ENCODE results near the gene OR51V1.
"Not testable (repeated sequence)": the region's sequence is repeated elsewhere in the genome, so short reads cannot be mapped to it uniquely, and the experiment has no call there.

Gene OR51V1

DNA sequence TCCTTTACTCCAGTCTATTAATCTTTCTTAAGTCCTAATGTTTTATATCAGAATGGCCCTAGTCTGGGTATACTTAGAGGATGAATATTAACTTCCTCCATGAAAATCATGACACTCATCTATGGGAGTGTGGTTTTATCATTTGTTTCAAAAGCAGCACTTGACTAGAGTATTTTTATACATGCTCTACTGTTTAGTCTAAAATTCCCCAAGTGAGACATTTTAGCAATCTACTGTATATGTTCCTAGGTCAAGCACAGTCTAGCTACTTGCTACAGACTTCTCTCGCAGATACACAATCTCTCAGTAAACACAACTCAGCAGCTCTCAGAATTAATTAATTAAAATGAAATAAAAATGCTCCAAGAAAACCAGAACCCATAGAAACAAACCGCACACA is 29.3 kb upstream of the OR51V1 start:
- DNase-seq, result no peak

DNA sequence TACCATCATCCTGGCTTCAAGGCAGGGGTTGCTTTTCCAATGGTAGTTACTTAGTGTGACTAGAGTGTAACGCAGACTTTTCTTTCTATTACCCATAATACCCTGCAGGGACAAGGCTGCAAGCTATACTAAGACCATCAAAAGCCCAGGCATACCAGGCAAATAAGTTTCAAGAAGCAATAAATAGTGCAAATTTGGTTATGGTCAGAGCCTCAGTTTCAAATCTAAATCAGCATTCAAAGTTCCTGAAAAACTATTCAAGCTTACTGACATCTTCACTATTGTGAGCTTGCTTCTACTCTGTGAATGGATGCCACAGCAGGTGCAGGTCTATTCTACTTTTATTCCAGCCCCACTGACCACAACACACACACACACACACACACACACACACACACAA is 28.9 kb upstream of the OR51V1 start:
- DNase-seq, result no peak

DNA sequence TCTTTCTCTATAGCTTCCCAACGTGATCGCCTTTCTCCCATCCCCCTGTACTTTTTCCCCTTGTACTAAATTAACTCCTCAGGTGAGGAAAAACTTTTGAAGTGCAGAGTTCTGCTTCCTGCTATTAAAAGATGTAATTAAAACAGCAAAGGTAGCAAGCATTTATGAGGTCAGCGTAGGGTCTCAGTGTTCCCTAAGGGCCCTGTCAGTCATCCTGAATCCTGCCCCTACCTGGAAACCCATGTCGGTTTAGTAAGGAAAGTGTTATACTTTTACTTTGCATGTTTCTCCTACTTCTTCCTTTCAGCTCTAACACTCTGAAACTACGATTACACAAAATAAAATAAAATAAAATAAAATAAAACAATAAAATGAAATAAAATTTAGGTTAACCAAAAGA is 27.6 kb upstream of the OR51V1 start:
- DNase-seq, result no peak

DNA sequence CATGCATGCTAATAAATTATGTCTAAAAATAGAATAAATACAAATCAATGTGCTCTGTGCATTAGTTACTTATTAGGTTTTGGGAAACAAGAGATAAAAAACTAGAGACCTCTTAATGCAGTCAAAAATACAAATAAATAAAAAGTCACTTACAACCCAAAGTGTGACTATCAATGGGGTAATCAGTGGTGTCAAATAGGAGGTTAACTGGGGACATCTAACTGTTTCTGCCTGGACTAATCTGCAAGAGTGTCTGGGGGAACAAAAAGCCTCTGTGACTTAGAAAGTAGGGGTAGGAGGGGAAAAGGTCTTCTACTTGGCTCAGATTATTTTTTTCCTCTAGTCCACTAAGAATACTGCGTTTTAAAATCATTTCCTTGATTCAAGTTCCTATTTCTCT is 27.2 kb upstream of the OR51V1 start:
- DNase-seq, result no peak

DNA sequence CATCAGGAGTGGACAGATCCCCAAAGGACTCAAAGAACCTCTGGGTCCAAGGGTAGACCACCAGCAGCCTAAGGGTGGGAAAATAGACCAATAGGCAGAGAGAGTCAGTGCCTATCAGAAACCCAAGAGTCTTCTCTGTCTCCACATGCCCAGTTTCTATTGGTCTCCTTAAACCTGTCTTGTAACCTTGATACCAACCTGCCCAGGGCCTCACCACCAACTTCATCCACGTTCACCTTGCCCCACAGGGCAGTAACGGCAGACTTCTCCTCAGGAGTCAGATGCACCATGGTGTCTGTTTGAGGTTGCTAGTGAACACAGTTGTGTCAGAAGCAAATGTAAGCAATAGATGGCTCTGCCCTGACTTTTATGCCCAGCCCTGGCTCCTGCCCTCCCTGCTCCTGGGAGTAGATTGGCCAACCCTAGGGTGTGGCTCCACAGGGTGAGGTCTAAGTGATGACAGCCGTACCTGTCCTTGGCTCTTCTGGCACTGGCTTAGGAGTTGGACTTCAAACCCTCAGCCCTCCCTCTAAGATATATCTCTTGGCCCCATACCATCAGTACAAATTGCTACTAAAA is 26.3 kb upstream of the OR51V1 start, which contains the start of gene HBB:
TSS of gene HBB (minus strand) at position 340 of the 579 bp plus-strand sequence. CDS start at position 290, 50 bp downstream.
- no peak for DNase-seq

DNA sequence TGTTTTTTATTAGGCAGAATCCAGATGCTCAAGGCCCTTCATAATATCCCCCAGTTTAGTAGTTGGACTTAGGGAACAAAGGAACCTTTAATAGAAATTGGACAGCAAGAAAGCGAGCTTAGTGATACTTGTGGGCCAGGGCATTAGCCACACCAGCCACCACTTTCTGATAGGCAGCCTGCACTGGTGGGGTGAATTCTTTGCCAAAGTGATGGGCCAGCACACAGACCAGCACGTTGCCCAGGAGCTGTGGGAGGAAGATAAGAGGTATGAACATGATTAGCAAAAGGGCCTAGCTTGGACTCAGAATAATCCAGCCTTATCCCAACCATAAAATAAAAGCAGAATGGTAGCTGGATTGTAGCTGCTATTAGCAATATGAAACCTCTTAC is 25.0 kb upstream of the OR51V1 start:
- DNase-seq, result no peak

DNA sequence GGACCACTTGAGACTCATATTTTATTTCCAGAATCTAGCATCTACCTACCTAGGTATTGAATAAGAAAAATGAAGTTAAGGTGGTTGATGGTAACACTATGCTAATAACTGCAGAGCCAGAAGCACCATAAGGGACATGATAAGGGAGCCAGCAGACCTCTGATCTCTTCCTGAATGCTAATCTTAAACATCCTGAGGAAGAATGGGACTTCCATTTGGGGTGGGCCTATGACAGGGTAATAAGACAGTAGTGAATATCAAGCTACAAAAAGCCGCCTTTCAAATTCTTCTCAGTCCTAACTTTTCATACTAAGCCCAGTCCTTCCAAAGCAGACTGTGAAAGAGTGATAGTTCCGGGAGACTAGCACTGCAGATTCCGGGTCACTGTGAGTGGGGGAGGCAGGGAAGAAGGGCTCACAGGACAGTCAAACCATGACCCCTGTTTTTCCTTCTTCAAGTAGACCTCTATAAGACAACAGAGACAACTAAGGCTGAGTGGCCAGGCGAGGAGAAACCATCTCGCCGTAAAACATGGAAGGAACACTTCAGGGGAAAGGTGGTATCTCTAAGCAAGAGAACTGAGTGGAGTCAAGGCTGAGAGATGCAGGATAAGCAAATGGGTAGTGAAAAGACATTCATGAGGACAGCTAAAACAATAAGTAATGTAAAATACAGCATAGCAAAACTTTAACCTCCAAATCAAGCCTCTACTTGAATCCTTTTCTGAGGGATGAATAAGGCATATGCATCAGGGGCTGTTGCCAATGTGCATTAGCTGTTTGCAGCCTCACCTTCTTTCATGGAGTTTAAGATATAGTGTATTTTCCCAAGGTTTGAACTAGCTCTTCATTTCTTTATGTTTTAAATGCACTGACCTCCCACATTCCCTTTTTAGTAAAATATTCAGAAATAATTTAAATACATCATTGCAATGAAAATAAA is 24.3 kb upstream of the OR51V1 start:
- DNase-seq, result no peak

DNA sequence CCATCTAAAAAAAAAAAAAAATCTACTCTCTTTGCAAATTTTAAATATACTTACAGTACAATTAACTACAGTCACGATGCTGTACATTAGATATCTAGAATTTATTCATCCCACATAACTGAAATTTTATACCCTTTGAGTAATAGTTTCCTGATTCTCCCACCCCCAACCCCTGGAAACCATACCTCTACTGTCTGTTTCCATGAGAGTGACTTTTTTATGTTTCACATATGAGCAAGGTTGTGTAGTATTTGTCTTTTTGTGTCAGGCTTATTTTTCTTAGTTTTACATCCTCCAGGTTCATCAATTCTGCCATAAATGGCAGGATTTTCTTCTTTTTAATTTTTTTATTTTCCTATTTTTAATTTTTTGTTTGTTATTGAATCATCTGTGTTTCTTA is 23.2 kb upstream of the OR51V1 start:
- DNase-seq, result no peak

DNA sequence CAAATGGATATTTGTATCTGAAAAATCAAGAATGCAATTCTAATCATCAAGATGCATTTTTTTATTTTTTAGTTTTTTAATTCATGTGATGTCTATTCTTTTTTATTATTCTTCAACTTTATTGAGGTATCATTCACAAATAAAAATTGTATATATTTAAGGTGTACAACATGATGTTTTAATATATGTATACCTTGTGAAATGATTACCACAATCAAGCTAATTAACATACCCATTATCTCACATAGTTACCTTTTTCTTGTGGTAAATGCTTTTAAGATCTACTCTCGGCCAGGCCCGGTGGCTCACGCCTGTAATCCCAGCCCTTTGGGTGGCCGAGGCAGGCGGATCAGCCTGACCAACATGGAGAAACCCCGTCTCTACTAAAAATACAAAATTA is 22.7 kb upstream of the OR51V1 start:
- DNase-seq, result no peak

DNA sequence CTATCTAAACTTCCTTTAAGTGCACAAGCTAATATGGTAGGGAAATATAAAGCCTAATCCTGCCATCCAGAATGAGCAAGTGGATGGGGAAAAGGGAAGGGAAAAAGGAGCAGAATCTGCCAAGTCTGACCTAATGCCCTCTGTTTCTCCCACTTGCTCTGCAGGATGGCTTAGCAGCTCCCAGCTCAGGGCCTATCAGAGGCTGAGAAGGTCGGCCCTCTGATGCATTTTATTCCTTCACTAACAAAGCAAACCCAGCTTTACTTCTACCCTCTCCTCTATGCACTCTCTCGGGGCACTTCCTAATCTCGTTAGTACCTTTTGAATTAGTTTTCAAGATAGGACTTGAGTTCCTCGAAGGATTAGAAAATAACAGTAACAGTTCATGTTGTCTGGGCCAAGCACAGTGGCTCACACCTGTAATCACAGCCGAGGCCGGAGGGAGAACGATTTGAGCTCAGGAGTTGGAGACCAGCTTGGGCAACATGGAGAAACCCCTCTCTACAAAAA is 9.9 kb upstream of the OR51V1 start:
- DNase-seq, result no peak

DNA sequence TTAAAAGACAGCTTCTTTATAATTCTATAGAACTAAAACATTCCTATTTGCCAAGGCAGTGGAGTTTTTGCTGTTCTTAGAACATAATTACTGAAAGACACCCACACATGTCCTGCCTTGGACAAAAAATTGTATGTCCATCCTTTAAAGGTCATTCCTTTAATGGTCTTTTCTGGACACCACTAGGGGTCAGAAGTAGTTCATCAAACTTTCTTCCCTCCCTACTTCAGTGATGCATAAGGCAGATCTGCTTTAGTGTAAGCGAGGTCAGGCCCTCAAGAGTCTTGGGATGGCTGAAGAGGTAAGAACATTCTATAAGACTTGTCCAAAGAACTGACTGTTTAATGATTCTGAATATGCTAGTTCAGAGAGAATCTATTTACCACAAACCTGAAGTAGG is 4.3 kb upstream of the OR51V1 start:
- DNase-seq, result no peak

DNA sequence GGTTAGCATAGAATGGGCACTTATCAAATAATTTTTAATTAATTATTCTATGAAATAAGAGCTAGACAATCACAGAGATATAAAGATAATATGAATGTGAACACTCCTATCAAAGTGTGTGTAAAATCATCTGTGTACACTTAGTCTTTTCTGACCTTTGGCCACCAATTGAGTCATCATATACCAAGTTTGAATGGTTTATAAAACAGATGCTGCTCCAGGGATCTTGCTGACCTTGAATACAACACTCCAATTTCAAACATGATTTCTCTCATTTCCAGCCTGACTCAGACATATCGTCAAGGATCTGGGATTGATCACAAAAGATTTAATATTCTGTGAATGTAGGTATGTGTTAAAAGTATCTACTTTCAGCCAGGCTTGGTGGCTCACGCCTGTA is 2.9 kb upstream of the OR51V1 start:
- no peak for DNase-seq

DNA sequence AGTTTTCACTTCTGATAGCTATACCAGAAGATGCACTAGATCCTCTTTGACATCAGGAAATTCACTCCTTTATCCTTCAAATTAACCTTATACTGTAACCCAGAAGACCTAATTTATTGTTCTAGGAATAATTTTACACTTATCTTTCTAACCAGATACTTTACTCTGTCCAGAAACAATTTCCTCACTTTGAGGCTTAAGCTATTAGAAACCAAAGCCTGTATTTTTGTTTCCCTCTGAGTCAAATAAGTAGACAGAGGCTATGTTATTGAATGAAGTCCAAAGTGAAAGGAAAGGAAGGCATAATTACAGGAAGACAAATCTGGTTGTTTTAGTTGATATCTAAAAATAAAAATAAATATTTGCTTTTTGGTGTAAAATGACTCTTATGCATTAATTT is 2.2 kb downstream of the OR51V1 start:
- no peak for DNase-seq

DNA sequence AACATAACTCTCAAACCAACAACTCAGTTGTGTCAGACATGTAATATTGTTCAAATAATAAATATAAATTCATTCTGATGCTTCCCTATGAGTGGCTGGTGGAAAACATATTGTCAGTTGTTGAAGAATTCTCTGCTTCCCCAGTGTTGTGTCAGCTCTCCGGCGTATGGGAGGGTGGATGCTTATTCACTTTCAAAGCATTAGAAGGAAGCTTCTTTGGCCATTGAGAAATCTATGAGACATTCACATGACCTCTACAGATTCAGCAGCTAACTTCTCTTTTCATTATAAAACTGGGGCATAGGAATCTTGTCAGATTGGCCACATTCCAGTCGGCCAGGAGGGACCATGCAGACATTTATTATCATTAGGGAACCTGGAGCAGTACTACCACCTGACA is 2.9 kb downstream of the OR51V1 start:
- DNase-seq, result no peak

DNA sequence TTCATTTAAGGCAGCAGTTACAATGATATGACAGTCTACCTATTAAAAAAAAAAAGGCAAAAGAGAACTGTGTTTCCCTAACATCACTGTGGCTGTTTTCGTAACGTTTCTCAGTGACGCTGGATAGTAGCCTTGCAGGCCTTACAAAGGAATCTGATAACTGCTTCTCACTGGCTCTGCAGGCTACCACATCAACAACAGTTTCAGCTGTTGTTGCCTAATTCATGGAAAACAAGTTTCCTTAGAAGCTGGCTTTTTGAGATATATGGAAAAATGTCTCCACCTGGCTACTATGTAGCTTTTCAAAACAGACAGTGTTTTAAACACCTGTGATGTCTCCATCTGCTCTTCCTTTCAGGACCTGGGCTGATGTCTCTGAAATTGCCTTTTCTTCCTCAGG is 3.8 kb downstream of the OR51V1 start:
- no peak for DNase-seq

DNA sequence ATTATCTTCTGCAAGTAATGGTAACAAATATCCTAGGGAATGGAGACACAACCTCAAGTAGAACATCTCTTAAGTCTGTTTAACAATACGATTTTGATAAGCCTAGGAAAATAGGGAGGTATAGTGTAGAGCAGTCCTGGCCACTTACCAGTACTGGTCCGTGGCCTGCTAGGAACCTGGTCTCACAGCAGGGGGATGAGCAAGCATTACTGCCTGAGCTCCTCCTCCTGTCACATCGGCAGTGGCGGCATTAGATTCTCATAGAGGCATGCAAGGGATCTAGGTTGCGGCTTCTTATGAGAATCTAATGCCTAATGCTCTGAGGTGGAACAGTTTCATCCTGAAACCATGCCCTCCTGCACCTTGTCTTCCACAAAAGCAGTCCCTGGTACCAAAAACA is 4.4 kb downstream of the OR51V1 start:
- no peak for DNase-seq

DNA sequence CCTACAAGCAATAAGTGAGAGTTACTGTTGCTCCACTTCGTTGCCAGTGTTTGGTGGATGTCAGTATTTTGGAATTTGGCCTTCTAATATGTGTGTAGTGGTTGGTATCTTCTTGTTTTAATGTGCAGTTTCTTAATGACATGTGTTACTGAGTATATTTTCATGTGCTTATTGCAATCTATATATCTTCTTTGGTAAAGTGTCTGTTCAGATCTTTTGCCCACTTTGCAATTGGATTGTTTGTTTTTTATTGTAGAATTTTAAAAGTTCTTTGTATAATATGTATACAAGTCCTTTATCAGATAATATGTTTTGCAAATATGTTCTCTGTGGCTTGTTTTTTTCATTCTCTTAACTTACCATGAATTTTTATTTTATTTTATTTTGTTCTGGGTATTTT is 7.7 kb downstream of the OR51V1 start:
- DNase-seq, result no peak

DNA sequence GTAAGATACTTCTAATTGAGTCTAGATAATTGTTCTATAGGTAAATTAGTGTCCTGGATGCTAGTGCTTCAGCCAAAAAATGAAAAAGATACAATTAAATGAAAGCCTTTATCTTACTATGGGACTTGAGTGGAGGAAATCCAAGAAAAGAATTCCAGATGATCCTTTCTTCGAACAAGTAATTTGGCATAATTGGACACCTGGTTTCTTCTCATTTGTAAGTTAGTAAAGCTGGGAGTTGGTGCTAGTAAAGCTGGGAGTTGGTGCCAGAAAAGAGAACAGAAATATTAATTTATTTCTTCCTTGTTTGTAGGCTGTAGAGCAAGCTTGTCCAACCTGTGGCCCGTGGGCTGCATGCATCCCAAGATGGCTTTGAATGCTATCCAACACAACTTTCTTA is 12.3 kb downstream of the OR51V1 start:
- no peak for DNase-seq

DNA sequence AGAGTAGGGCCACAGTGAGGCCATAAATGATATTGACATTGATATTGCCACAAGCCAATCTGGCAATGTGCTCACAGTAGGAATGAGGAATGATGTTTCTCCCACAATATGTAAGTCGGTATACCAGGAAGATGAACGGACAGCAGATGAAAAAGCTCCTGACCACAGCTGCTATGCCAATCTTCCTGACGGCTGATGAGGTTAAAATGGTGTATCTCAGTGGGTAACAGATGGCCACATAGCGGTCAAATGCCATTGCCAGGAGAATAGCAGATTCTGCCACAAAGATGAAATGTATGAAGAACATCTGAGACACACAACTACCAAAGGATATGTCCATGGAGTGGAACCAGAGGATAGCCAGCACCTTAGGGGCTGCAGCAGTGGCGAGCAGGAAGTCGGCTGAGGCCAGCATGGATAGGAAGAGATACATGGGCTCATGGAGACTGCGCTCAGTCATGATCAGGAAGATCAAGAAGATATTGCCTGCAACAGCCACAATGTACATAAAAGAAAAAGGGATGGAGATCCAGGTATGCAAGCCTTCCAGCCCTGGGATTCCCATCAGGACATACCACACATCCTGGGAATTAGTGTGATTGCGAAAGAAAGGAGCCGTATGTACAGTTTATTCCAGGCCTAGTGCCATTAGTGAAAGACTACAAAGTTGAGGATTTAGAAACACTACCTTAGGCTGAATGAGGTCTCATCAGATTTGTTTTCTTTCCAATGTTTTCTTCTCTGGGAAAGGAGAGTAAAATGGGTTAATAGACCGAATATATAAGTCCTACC is 22.2 kb downstream of the OR51V1 start:
- DNase-seq, result no peak

DNA sequence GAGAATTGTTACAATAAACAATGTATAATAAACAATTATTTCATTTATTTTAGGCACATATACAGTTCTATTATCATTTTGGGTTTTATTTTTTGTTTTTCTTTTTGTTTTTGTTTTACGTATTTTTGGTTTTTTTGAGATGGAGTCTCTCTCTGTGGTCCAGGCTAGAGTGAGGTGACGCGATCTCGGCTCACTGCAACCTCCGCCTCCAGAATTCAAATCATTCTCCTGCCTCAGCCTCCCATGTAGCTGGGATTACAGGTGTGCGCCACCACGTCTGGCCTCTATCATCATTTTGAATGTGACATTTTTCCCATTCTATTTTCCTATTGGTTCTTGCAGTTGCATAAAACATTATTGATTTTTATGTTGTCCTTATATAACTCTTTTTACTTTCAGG is 25.5 kb downstream of the OR51V1 start:
- DNase-seq, result no peak

DNA sequence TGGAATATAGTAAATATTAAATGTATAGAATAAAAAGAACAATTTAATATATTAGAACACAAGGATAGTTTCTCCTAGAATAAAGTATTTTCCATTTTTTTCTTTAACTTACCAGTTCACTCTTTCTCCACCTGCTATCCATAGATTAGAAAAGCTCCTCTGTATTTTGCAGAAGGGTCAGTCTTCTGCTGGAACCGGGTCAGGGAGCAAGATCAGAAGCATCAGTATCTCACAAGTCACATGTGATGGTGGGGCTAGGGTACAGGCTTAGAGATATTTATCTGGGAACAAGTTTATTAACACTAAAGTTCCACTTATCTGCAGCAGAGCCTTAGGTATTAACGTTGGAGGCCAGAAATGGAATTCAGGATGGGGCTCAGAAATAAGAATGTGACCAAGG is 28.6 kb downstream of the OR51V1 start:
- DNase-seq, result no peak

DNA sequence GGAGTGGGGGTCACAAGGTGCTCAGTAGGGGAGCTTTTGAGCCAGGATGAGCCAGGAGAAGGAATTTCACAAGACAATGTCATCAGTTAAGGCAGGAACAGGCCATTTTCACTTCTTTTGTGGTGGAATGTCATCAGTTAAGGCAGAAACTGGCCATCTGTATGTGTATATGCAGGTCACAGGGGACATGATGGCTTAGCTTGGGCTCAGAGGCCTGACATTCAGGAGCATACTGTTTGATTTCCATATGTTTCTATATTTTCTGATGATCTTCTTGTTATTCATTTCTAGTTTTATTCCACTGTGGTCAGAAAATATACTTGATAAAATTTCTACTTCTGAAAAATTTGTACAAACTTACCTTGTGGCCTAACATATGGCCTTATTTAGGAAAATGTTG is 34.6 kb downstream of the OR51V1 start:
- not testable (repeated sequence) for DNase-seq

DNA sequence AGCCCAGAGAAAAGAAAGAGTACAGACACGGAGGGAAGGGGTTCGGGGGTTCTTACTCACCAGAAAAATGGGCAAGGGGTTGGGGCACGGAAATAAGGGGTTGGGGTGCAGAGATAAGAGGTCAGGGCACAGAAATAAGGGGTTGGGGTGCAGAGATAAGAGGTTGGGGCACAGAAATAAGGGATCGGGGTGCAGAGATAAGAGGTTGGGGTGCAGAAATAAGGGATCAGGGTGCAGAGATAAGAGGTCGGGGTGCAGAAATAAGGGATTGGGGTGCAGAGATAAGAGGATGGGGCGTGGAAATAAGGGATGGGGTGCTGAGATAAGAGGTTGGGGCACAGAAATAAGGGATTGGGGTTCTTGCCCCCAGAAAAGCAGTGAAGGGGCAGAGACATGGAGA is 35.7 kb downstream of the OR51V1 start:
- DNase-seq, result not testable (repeated sequence)

DNA sequence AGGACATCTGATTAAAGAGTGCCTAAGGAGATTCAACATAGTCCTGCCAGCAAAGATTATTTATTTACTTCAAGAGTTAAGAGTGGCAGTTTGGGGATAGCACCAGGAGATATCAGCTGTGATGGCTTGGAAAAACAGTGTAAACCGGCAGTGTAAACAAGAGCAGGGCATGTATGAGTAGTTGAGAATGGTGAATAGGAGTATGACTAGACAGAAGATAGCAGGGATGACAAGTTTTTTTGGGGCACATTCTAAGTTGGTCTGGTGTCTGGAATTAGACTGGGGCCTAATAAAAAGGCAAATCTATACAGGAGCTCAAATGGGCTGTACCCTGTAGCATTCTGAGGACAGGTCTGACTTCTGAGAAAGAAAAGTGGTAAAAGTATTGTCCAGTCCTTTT is 39.4 kb downstream of the OR51V1 start:
- not testable (repeated sequence) for DNase-seq

Measured in NCI-H1048 (cell line).